ENCODE measurements around the gene H19.

DNA sequence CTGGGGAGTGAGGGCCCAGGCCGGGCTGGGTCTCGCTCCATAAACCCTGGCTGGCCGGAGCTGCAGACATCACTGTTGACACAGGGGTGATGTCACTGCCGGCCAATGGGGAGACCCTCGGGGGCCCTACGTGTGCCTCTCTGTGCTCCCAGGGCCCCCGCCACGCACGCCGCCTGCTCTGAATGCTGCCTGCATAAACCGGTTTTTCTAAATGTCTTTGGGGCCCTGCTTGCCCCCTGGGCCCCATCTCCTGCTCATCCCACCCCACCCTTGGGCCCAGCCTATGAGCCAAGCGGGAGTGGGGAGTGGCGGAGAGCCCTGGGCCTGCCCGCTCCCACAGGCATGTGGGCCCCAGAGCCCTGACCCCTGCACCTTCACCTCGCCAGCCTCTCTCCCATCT is 7.7 kb downstream of the H19 start:
- TF ChIP-seq EZH2phosphoT487 (IDR thresholded peaks at IDR 0.05; ENCODE audit: borderline replicate concordance, low read length): no peak
- TF ChIP-seq, protein P1, sequence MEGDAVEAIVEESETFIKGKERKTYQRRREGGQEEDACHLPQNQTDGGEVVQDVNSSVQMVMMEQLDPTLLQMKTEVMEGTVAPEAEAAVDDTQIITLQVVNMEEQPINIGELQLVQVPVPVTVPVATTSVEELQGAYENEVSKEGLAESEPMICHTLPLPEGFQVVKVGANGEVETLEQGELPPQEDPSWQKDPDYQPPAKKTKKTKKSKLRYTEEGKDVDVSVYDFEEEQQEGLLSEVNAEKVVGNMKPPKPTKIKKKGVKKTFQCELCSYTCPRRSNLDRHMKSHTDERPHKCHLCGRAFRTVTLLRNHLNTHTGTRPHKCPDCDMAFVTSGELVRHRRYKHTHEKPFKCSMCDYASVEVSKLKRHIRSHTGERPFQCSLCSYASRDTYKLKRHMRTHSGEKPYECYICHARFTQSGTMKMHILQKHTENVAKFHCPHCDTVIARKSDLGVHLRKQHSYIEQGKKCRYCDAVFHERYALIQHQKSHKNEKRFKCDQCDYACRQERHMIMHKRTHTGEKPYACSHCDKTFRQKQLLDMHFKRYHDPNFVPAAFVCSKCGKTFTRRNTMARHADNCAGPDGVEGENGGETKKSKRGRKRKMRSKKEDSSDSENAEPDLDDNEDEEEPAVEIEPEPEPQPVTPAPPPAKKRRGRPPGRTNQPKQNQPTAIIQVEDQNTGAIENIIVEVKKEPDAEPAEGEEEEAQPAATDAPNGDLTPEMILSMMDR (IDR thresholded peaks at IDR 0.05; ENCODE audit: low read depth, low read length, poor library complexity, severe bottlenecking): no peak

Measured in DOHH2 (cell line).